PC-3 (cell line): ENCODE data around the gene SEC23IP. TPM values are rescaled to one million over a fixed set of nuclear protein-coding genes. Genes with fewer than 3 reads are reported as not detected.

Experiments used
- ATAC-seq: fragments of 200-7000 bp; cut with Tn5 transposase; 2 replicates; pipeline ENCODE4 v1.9.1; 2020; ENCODE audit warnings: mild to moderate bottlenecking, moderate library complexity
- BruUV-seq: library from RNA; stranded (reverse); fragments of 400-500 nt; replicated peaks from 2 replicates; lab custom pipeline; 2021; lab: Mats Ljungman, UMichigan
- CTCF ChIA-PET: fragments of 300-600 bp; sonication (Branson Sonifier 250); formaldehyde crosslinking; loops from one replicate; lab custom pipeline; 2022; ENCODE audit warnings: antibody characterized with exemption; lab: Charles Lee
- POLR2A ChIA-PET: fragments of 300-600 bp; sonication (Branson Sonifier 250); formaldehyde crosslinking; loops from one replicate; lab custom pipeline; 2022; ENCODE audit warnings: antibody characterized with exemption; ENCODE audit not compliant: unreplicated experiment; lab: Charles Lee
- DNase-seq: peaks from one replicate; pipeline ENCODE4 v3.0.0-alpha.2; 2015
- H2AFZ ChIP-seq: fragments of 300-600 bp; sonication (generic); 2 replicates; pipeline ENCODE4 v1.6.0; 2016; ENCODE audit warnings: antibody characterized with exemption, low read length
- H3F3A ChIP-seq: fragments of 300-600 bp; sonication (generic); one replicate; pipeline ENCODE4 v1.6.0; 2017; ENCODE audit warnings: antibody characterized with exemption, low read length, control low read depth, mild to moderate bottlenecking; ENCODE audit not compliant: unreplicated experiment
- H3K27ac ChIP-seq: fragments of 300-600 bp; sonication (generic); 2 replicates; pipeline ENCODE4 v1.5.1; 2016; ENCODE audit warnings: mild to moderate bottlenecking, low read length
- H3K27me3 ChIP-seq: fragments of 300-600 bp; sonication (generic); 2 replicates; pipeline ENCODE4 v1.6.1; 2016; ENCODE audit warnings: low read length, mixed read lengths
- H3K36me3 ChIP-seq: fragments of 300-600 bp; sonication (generic); 2 replicates; pipeline ENCODE4 v1.6.1; 2016; ENCODE audit warnings: low read depth, mixed run types, low read length, mixed read lengths
- H3K4me1 ChIP-seq: fragments of 300-600 bp; sonication (generic); 2 replicates; pipeline ENCODE4 v1.5.1; 2016; ENCODE audit warnings: low read length; ENCODE audit not compliant: insufficient read depth
- H3K4me2 ChIP-seq: fragments of 300-600 bp; sonication (generic); 2 replicates; pipeline ENCODE4 v1.6.0; 2016; ENCODE audit warnings: low read length
- H3K4me3 ChIP-seq: fragments of 300-600 bp; sonication (generic); 2 replicates; pipeline ENCODE4 v1.5.1; 2016; ENCODE audit warnings: mild to moderate bottlenecking, low read length, mixed read lengths
- H3K79me2 ChIP-seq: fragments of 300-600 bp; sonication (generic); 2 replicates; pipeline ENCODE4 v1.6.1; 2017; ENCODE audit warnings: low read length, mixed read lengths
- H3K9ac ChIP-seq: fragments of 300-600 bp; sonication (generic); 2 replicates; pipeline ENCODE4 v1.6.0; 2016; ENCODE audit warnings: mild to moderate bottlenecking, low read length
- H3K9me2 ChIP-seq: fragments of 300-600 bp; sonication (generic); replicated peaks from 2 replicates; pipeline ENCODE4 v1.6.1; 2016; ENCODE audit warnings: mixed run types, low read length, mixed read lengths
- H3K9me3 ChIP-seq: fragments of 300-600 bp; sonication (generic); 2 replicates; pipeline ENCODE4 v1.6.1; 2016; ENCODE audit warnings: low read length, mixed read lengths
- H4K20me1 ChIP-seq: fragments of 300-600 bp; sonication (generic); 2 replicates; pipeline ENCODE4 v1.6.1; 2016; ENCODE audit warnings: low read length, mixed read lengths
- EZH2 ChIP-seq: fragments of 300-600 bp; sonication (generic); IDR thresholded peaks from one replicate; pipeline ENCODE4 v1.6.1; 2017; ENCODE audit warnings: antibody characterized with exemption, mild to moderate bottlenecking, low read length; ENCODE audit not compliant: unreplicated experiment
- EZH2phosphoT487 ChIP-seq: fragments of 300-600 bp; sonication (generic); IDR thresholded peaks from 2 replicates; pipeline ENCODE4 v1.6.1; 2018; ENCODE audit warnings: mild to moderate bottlenecking, antibody characterized with exemption, low read length, borderline replicate concordance
- intact Hi-C: fragments of 100-400 bp; cut with micrococcal nuclease; formaldehyde crosslinking; loops from 2 replicates; pipeline ENCODE4 v1.9.0; 2023
- total RNA-seq: library from RNA; depleted of rRNA; stranded (reverse); fragments of >200 nt; gene quantifications from 2 replicates; pipeline ENCODE4 v1.2.3, GENCODE V29; 2014
- TF ChIP-seq, protein P1 (sequence below): fragments of 300-600 bp; sonication (generic); conservative IDR thresholded peaks from 2 replicates; pipeline ENCODE4 v1.5.1; 2017; ENCODE audit warnings: antibody characterized with exemption, low read depth, mild to moderate bottlenecking, low read length

The SEC23IP gene
- total RNA-seq, 1 experiment from 2014 or later: 42.7 TPM

DNA sequence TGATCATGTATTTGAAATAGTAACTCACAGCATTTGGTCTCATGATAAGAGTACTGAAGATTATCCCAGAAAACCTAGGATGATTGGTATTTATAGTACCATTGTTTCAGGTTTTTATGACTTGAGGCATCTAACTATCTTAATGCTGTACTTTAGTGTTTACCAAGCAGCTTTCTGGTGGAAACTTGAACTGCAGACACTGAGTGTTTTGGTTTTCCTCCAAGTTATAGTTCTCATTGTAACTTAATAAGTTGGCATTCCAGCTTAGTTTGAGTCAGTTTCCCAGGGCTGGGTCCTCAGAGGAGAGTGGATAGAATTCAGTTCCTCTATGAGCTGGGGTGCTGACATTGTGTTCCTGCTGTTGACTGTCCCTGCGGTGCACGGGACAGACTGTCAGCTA is 50.4 kb downstream of the SEC23IP start:
- Histone ChIP-seq H3K4me2 (no peak overlapping the region), H3K9me2 (no peaks in the 10 kb centered on the region), H3K4me3 (no peak overlapping the region), H3K9ac (no peak overlapping the region), H3K4me1 (no peaks in the 10 kb centered on the region), H3K27me3 (no peaks in the 10 kb centered on the region), H3F3A (no peaks in the 10 kb centered on the region), H3K79me2 (no peaks in the 10 kb centered on the region), H2AFZ (no peak overlapping the region), H3K27ac (no peak overlapping the region), H4K20me1 (no peaks in the 10 kb centered on the region), H3K36me3 (peaks cover 22% of the 10 kb centered on the region), H3K9me3 (no peaks in the 10 kb centered on the region)
- TF ChIP-seq EZH2phosphoT487 (no peak), EZH2 (no peak)
- TF ChIP-seq, protein P1, sequence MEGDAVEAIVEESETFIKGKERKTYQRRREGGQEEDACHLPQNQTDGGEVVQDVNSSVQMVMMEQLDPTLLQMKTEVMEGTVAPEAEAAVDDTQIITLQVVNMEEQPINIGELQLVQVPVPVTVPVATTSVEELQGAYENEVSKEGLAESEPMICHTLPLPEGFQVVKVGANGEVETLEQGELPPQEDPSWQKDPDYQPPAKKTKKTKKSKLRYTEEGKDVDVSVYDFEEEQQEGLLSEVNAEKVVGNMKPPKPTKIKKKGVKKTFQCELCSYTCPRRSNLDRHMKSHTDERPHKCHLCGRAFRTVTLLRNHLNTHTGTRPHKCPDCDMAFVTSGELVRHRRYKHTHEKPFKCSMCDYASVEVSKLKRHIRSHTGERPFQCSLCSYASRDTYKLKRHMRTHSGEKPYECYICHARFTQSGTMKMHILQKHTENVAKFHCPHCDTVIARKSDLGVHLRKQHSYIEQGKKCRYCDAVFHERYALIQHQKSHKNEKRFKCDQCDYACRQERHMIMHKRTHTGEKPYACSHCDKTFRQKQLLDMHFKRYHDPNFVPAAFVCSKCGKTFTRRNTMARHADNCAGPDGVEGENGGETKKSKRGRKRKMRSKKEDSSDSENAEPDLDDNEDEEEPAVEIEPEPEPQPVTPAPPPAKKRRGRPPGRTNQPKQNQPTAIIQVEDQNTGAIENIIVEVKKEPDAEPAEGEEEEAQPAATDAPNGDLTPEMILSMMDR: no peak
- DNase-seq (peak; percentile 6), ATAC-seq (peak; percentile 54)
- intact Hi-C loops: no loop called here
- ChIA-PET CTCF (no interaction called here), POLR2A (no interaction called here)
- BruUV-seq: no TSS peak

DNA sequence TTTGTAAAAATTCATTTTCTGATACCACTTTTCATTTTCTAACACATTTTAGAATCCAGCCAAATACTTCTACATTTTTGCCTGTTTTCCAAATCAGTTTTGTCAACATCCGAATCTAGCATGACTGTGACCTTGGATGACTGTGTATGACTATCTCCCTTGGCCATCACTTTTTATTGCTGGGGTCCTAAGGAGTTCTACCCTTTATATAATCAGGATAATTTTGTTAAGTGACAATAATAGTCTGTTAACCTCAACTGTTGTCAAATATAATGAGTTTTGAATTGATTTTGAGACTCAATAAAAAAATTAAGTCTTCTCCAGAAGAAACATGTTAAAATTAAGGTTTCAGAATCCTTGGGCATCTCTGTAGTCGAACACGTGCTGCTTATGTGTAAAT is 53.3 kb downstream of the SEC23IP start:
- no peak for DNase-seq
- Histone ChIP-seq H4K20me1 (no peaks in the 10 kb centered on the region), H3K36me3 (peaks cover 19% of the 10 kb centered on the region), H3K27ac (no peak overlapping the region), H3K4me3 (no peak overlapping the region), H3K4me2 (no peak overlapping the region), H3F3A (no peaks in the 10 kb centered on the region), H3K9me3 (no peaks in the 10 kb centered on the region), H3K27me3 (no peaks in the 10 kb centered on the region), H3K9ac (no peak overlapping the region), H3K9me2 (no peaks in the 10 kb centered on the region), H3K4me1 (no peaks in the 10 kb centered on the region), H2AFZ (no peak overlapping the region), H3K79me2 (no peaks in the 10 kb centered on the region)
- no peak for ATAC-seq
- ChIA-PET POLR2A (no interaction called here), CTCF (no interaction called here)
- BruUV-seq: no TSS peak
- no peak for TF ChIP-seq EZH2phosphoT487
- no peak for TF ChIP-seq EZH2
- TF ChIP-seq, protein P1: no peak
- intact Hi-C loops: no loop called here

DNA sequence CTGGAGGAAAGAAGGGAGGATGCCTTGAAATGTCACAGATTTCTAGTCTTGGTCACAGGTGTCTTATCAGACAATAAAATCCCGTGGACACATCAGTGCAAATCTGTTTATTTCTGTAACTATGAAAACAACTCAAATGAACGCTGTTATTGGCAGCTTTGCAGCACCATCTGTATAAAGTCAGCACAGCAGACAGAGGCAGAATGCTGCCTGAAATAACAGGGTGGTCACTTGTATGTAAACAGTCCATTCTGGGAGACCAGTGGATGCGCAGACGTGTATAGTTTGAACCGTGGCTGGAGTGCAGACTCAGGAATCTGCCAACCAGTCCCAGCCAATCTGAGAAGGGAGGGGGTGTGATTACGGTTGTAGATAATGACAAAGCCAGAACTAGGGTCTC is 54.8 kb downstream of the SEC23IP start:
- H3K79me2 ChIP-seq: no peaks in the 10 kb centered on the region
- H3K4me3 ChIP-seq: no peak overlapping the region
- peaks cover 6% of the 10 kb centered on the region; the same call in 1 of the 2 replicates for H3K36me3 ChIP-seq
- no peak for ATAC-seq
- H3K4me2 ChIP-seq: no peak overlapping the region
- POLR2A ChIA-PET: interaction anchor here (0.6 kb wide), 1 partner anchor 8 kb away, joined by 3 read pairs; no protein-coding TSS in a partner anchor
- no peaks in the 10 kb centered on the region for H3K4me1 ChIP-seq
- DNase-seq: no peak
- H3K27ac ChIP-seq: no peak overlapping the region
- H4K20me1 ChIP-seq: no peaks in the 10 kb centered on the region
- no peak overlapping the region for H2AFZ ChIP-seq
- no peaks in the 10 kb centered on the region for H3K27me3 ChIP-seq
- H3K9me3 ChIP-seq: no peaks in the 10 kb centered on the region
- H3F3A ChIP-seq: no peaks in the 10 kb centered on the region
- TF ChIP-seq EZH2 (no peak), EZH2phosphoT487 (no peak)
- TF ChIP-seq, protein P1: no peak
- CTCF ChIA-PET: no interaction called here
- H3K9ac ChIP-seq: no peak overlapping the region
- BruUV-seq: no TSS peak
- no peaks in the 10 kb centered on the region for H3K9me2 ChIP-seq
- intact Hi-C loops: no loop called here
